NCI-H226 (cell line): ENCODE results near the gene ZNF624.
A peak's percentile ranks its signal among the peaks of the same experiment; 100 is the strongest.

Experiments
- DNase-seq: peaks from one replicate; pipeline ENCODE4 v3.0.0-alpha.2; 2015

Gene ZNF624

GRCh38 chr17:16593356-16594102 is 60.1 kb downstream of the ZNF624 start:
- no peak for DNase-seq

- DNase-seq, result peak; percentile 44
Observed at GRCh38 chr17:16589097-16589969, 64.3 kb downstream of the ZNF624 start.

GRCh38 chr17:16585796-16586195 is 67.9 kb downstream of the ZNF624 start:
- DNase-seq, result no peak

- peak; percentile 11 for DNase-seq
Observed at GRCh38 chr17:16584273-16584995, 69.2 kb downstream of the ZNF624 start.

- no peak for DNase-seq
Observed at GRCh38 chr17:16583781-16584180, 69.9 kb downstream of the ZNF624 start.

GRCh38 chr17:16573466-16573865 is 80.2 kb downstream of the ZNF624 start:
- DNase-seq, result no peak
